HepG2 (cell line): Measurements from ENCODE around the gene MBD5. TPM values are rescaled to one million over a fixed set of nuclear protein-coding genes. Genes with fewer than 3 reads are reported as not detected.

Experiments
- FOXP4 ChIP-seq: sonication (generic); formaldehyde crosslinking; IDR thresholded peaks from 2 replicates; pipeline ENCODE4 v1.4.0; 2020; ENCODE audit warnings: missing genetic modification reagents
- TBX3 ChIP-seq: fragments of 450-650 bp; IDR thresholded peaks from 2 replicates; pipeline ENCODE4 v1.6.1; 2017; ENCODE audit warnings: antibody characterized with exemption, mild to moderate bottlenecking, inconsistent platforms, borderline replicate concordance
- ZNF280D ChIP-seq: sonication (generic); formaldehyde crosslinking; IDR thresholded peaks from 2 replicates; pipeline ENCODE4 v1.5.1; 2020; ENCODE audit warnings: mild to moderate bottlenecking, missing genetic modification reagents
- ZNF496 ChIP-seq: sonication (generic); formaldehyde crosslinking; IDR thresholded peaks from 2 replicates; pipeline ENCODE4 v1.8.1; 2023; ENCODE audit warnings: mild to moderate bottlenecking, moderate library complexity, missing genetic modification reagents; ENCODE audit not compliant: insufficient replicate concordance
- polyA plus RNA-seq, 8 experiments: library from polyadenylated mRNA; depleted of rRNA in 3 of 8; stranded (reverse) in 7 of 8; unstranded in 1 of 8; fragments of >200 nt; fragmentation: Illumina TruSeq in 4 of 8; extraction: Trizol in 4 of 8; gene quantifications; 2 replicates each; pipeline versions ENCODE4 v1.2.1 to v1.2.3, GENCODE V29; 2011 to 2016; ENCODE audit warnings: low read depth in 4 of 8, missing spikeins in 1 of 8, mixed read lengths in 1 of 8; ENCODE audit not compliant: insufficient read depth in 1 of 8
- total RNA-seq, 5 experiments: library from RNA; depleted of rRNA; stranded (reverse); fragments of >200 nt; fragmentation: Illumina TruSeq; extraction: Trizol; gene quantifications; 2 replicates each; pipeline ENCODE4 v1.2.3, GENCODE V29; 2016; ENCODE audit warnings: low read depth in 1 of 5
- TF ChIP-seq, protein P1 (sequence below): sonication (generic); formaldehyde crosslinking; IDR thresholded peaks from 2 replicates; pipeline ENCODE4 v1.4.0; 2020; ENCODE audit warnings: missing genetic modification reagents

Gene MBD5
- total and polyA plus RNA-seq, 2 of the 13 experiments (the other 11 are each of a cell fraction or from before 2014, with no cell fraction given), result 13.5 to 26.4 TPM

GRCh38 chr2:148238561-148238960, 217.7 kb downstream of the MBD5 start (continued):
- TF ChIP-seq ZNF280D (CRISPR knock-in tag) (no peak), TBX3 (no peak), FOXP4 (CRISPR knock-in tag) (no peak), ZNF496 (CRISPR knock-in tag) (no peak)
- TF ChIP-seq, protein P1, sequence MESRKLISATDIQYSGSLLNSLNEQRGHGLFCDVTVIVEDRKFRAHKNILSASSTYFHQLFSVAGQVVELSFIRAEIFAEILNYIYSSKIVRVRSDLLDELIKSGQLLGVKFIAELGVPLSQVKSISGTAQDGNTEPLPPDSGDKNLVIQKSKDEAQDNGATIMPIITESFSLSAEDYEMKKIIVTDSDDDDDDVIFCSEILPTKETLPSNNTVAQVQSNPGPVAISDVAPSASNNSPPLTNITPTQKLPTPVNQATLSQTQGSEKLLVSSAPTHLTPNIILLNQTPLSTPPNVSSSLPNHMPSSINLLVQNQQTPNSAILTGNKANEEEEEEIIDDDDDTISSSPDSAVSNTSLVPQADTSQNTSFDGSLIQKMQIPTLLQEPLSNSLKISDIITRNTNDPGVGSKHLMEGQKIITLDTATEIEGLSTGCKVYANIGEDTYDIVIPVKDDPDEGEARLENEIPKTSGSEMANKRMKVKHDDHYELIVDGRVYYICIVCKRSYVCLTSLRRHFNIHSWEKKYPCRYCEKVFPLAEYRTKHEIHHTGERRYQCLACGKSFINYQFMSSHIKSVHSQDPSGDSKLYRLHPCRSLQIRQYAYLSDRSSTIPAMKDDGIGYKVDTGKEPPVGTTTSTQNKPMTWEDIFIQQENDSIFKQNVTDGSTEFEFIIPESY (CRISPR knock-in tag), result no peak
